H9 (cell line): ENCODE data around the gene MBP. TPM values are rescaled to one million over a fixed set of nuclear protein-coding genes. Genes with fewer than 3 reads are reported as not detected.

ENCODE experiments used
- DNase-seq: peaks from one replicate; pipeline ENCODE4 v3.0.0-alpha.2; 2017
- H2AFZ ChIP-seq: one replicate; pipeline ENCODE4 v1.6.1; 2013; ENCODE audit warnings: mild to moderate bottlenecking, low read length, control low read depth, moderate library complexity
- H2AK5ac ChIP-seq: 2 replicates; pipeline ENCODE4 v1.6.1; 2013; ENCODE audit warnings: low read length, control low read depth, mixed read lengths; ENCODE audit not compliant: insufficient read length
- H2BK120ac ChIP-seq: one replicate; pipeline ENCODE4 v1.6.1; 2013; ENCODE audit warnings: low read depth, mild to moderate bottlenecking, low read length, control low read depth, inconsistent platforms; ENCODE audit not compliant: poor library complexity, severe bottlenecking
- H2BK12ac ChIP-seq: 2 replicates; pipeline ENCODE4 v1.6.1; 2013; ENCODE audit warnings: low read length, control low read depth, mixed read lengths, low read depth; ENCODE audit not compliant: insufficient read length
- H2BK15ac ChIP-seq: 2 replicates; pipeline ENCODE4 v1.6.1; 2013; ENCODE audit warnings: low read depth, low read length, control low read depth
- H2BK20ac ChIP-seq: one replicate; pipeline ENCODE4 v1.6.1; 2013; ENCODE audit warnings: low read depth, mild to moderate bottlenecking, low read length, control low read depth, inconsistent platforms; ENCODE audit not compliant: poor library complexity, severe bottlenecking
- H2BK5ac ChIP-seq: 2 replicates; pipeline ENCODE4 v1.6.1; 2013; ENCODE audit warnings: low read length, control low read depth, mixed read lengths; ENCODE audit not compliant: insufficient read length
- H3K14ac ChIP-seq: 2 replicates; pipeline ENCODE4 v1.6.1; 2013; ENCODE audit warnings: low read length, control low read depth; ENCODE audit not compliant: insufficient read depth
- H3K18ac ChIP-seq: 2 replicates; pipeline ENCODE4 v1.6.1; 2013; ENCODE audit warnings: low read depth, mild to moderate bottlenecking, mixed read lengths, low read length, control low read depth; ENCODE audit not compliant: insufficient read length
- H3K23ac ChIP-seq: 2 replicates; pipeline ENCODE4 v1.6.1; 2013; ENCODE audit warnings: low read length, control low read depth, mixed read lengths, low read depth; ENCODE audit not compliant: insufficient read length
- H3K23me2 ChIP-seq: 2 replicates; pipeline ENCODE4 v1.6.1; 2013; ENCODE audit warnings: low read depth, mild to moderate bottlenecking, mixed read lengths, low read length, control low read depth; ENCODE audit not compliant: insufficient read length, poor library complexity, severe bottlenecking
- H3K27ac ChIP-seq: 2 replicates; pipeline ENCODE4 v1.5.1; 2013; ENCODE audit warnings: low read length, control low read depth, mixed read lengths, low read depth; ENCODE audit not compliant: insufficient read length
- H3K27me3 ChIP-seq: 2 replicates; pipeline ENCODE4 v1.6.1; 2013; ENCODE audit warnings: low read length, control low read depth, inconsistent platforms; ENCODE audit not compliant: insufficient read depth
- H3K4ac ChIP-seq: 2 replicates; pipeline ENCODE4 v1.6.1; 2013; ENCODE audit warnings: low read depth, mild to moderate bottlenecking, control low read depth, inconsistent platforms, low read length, moderate library complexity
- H3K4me1 ChIP-seq: 2 replicates; pipeline ENCODE4 v1.6.1; 2013; ENCODE audit warnings: low read length, control low read depth, inconsistent platforms; ENCODE audit not compliant: insufficient read depth
- H3K4me2 ChIP-seq: 2 replicates; pipeline ENCODE4 v1.6.1; 2013; ENCODE audit warnings: low read length, control low read depth, mixed read lengths; ENCODE audit not compliant: insufficient read length, insufficient read depth
- H3K56ac ChIP-seq: 2 replicates; pipeline ENCODE4 v1.6.1; 2013; ENCODE audit warnings: low read depth, mild to moderate bottlenecking, mixed read lengths, low read length, control low read depth; ENCODE audit not compliant: insufficient read length
- H3K79me1 ChIP-seq: 2 replicates; pipeline ENCODE4 v1.6.1; 2013; ENCODE audit warnings: low read depth, mild to moderate bottlenecking, moderate library complexity, low read length, control low read depth, inconsistent platforms; ENCODE audit not compliant: insufficient read depth, poor library complexity, severe bottlenecking
- H3K79me2 ChIP-seq: 2 replicates; pipeline ENCODE4 v1.6.1; 2013; ENCODE audit warnings: low read length, control low read depth, inconsistent platforms; ENCODE audit not compliant: insufficient read depth
- H3K9ac ChIP-seq: 2 replicates; pipeline ENCODE4 v1.6.1; 2013; ENCODE audit warnings: low read length, control low read depth, mixed read lengths; ENCODE audit not compliant: insufficient read length; ENCODE audit errors: extremely low read depth
- H3K9me3 ChIP-seq: one replicate; pipeline ENCODE4 v1.6.1; 2013; ENCODE audit warnings: low read depth, low read length, inconsistent platforms; ENCODE audit not compliant: control insufficient read depth
- H3T11ph ChIP-seq: one replicate; pipeline ENCODE4 v1.6.1; 2013; ENCODE audit warnings: mild to moderate bottlenecking, low read length, control low read depth, inconsistent platforms
- H4K20me1 ChIP-seq: one replicate; pipeline ENCODE4 v1.6.1; 2013; ENCODE audit not compliant: control insufficient read depth, insufficient read length, insufficient read depth
- H4K5ac ChIP-seq: 2 replicates; pipeline ENCODE4 v1.6.1; 2013; ENCODE audit warnings: low read depth, mild to moderate bottlenecking, mixed read lengths, low read length, control low read depth; ENCODE audit not compliant: insufficient read length
- H4K8ac ChIP-seq: replicated peaks from 2 replicates; pipeline ENCODE4 v1.6.1; 2013; ENCODE audit warnings: low read length, control low read depth, mixed read lengths, low read depth; ENCODE audit not compliant: insufficient read length
- H4K91ac ChIP-seq: 2 replicates; pipeline ENCODE4 v1.6.1; 2013; ENCODE audit warnings: low read depth, mild to moderate bottlenecking, moderate library complexity, mixed read lengths, low read length, control low read depth; ENCODE audit not compliant: insufficient read length
- H3K27ac Mint-ChIP-seq, 3 experiments: 2 replicates in 2 of 3; 3 replicates in 1 of 3; pipeline ENCODE4 v1.8.0; 2020 to 2021; ENCODE audit warnings: mixed read lengths in 3 of 3, mild to moderate bottlenecking in 1 of 3, moderate library complexity in 1 of 3
- H3K27me3 Mint-ChIP-seq: 2 replicates; pipeline ENCODE4 v1.8.0; 2021; ENCODE audit warnings: low read depth, mild to moderate bottlenecking, moderate library complexity, mixed read lengths
- H3K36me3 Mint-ChIP-seq, 3 experiments: 2 replicates in 2 of 3; 3 replicates in 1 of 3; pipeline ENCODE4 v1.8.0; 2020 to 2021; ENCODE audit warnings: low read depth in 3 of 3, mixed read lengths in 3 of 3; ENCODE audit not compliant: insufficient read depth in 1 of 3
- H3K4me1 Mint-ChIP-seq, 2 experiments: 2 replicates each; pipeline ENCODE4 v1.8.0; 2020; ENCODE audit warnings: mixed read lengths in 2 of 2
- H3K4me3 Mint-ChIP-seq, 2 experiments: 2 replicates in 1 of 2; 3 replicates in 1 of 2; pipeline ENCODE4 v1.8.0; 2020 to 2021; ENCODE audit warnings: mild to moderate bottlenecking in 2 of 2, mixed read lengths in 2 of 2, moderate library complexity in 1 of 2
- H3K9me3 Mint-ChIP-seq, 2 experiments: 2 replicates in 1 of 2; 3 replicates in 1 of 2; pipeline ENCODE4 v1.8.0; 2020; ENCODE audit warnings: mild to moderate bottlenecking in 2 of 2, mixed read lengths in 2 of 2, moderate library complexity in 1 of 2
- WGBS: extraction: QIAGEN DNeasy Blood & Tissue Kit; methylation state at CpG from one replicate; pipeline ENCODE4 v1.1.7; 2013; ENCODE audit warnings: missing lambda C conversion rate, low lambda C conversion rate, mixed read lengths; ENCODE audit not compliant: insufficient read length; ENCODE audit errors: extremely low coverage; 5-methylcytosine and 5-hydroxymethylcytosine counted together
- total RNA-seq: library from RNA; stranded (reverse); gene quantifications from 2 replicates; pipeline ENCODE4 v1.2.1, GENCODE V29; 2021
- TF ChIP-seq, protein P1 (sequence below): fragments of 200-600 bp; sonication (generic); conservative IDR thresholded peaks from 3 replicates; pipeline ENCODE4 v1.8.0; 2021; ENCODE audit warnings: antibody characterized with exemption, mild to moderate bottlenecking

The MBP gene
- total RNA-seq, 1 experiment from 2014 or later = 8.6 TPM

- H3K27me3 ChIP-seq = no peaks in the 10 kb centered on the region
- WGBS = no CpG with 5 or more reads among the region's 5 CpGs
- H4K8ac ChIP-seq = no peak overlapping the region
- no peak overlapping the region for H3T11ph ChIP-seq
- no peak overlapping the region for H3K9ac ChIP-seq
- H3K36me3 Mint-ChIP-seq = peaks cover 0 to 4% (median 0%) of the 10 kb centered on the region in 3 experiments; a peak in 3 of 7 replicates
- H2AK5ac ChIP-seq = no peak overlapping the region
- no peak for DNase-seq
- H3K27ac ChIP-seq = no peak overlapping the region
- H2BK15ac ChIP-seq = no peak overlapping the region
- TF ChIP-seq, protein P1, sequence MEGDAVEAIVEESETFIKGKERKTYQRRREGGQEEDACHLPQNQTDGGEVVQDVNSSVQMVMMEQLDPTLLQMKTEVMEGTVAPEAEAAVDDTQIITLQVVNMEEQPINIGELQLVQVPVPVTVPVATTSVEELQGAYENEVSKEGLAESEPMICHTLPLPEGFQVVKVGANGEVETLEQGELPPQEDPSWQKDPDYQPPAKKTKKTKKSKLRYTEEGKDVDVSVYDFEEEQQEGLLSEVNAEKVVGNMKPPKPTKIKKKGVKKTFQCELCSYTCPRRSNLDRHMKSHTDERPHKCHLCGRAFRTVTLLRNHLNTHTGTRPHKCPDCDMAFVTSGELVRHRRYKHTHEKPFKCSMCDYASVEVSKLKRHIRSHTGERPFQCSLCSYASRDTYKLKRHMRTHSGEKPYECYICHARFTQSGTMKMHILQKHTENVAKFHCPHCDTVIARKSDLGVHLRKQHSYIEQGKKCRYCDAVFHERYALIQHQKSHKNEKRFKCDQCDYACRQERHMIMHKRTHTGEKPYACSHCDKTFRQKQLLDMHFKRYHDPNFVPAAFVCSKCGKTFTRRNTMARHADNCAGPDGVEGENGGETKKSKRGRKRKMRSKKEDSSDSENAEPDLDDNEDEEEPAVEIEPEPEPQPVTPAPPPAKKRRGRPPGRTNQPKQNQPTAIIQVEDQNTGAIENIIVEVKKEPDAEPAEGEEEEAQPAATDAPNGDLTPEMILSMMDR = no peak
- no peak overlapping the region for H3K27ac Mint-ChIP-seq
- H3K4me1 Mint-ChIP-seq = peaks cover 31 to 38% of the 10 kb centered on the region in 2 experiments
- H3K14ac ChIP-seq = no peak overlapping the region
- peaks cover 6% of the 10 kb centered on the region for H3K4me1 ChIP-seq
- H3K56ac ChIP-seq = no peak overlapping the region
- H3K9me3 ChIP-seq = no peaks in the 10 kb centered on the region
- H4K20me1 ChIP-seq = no peaks in the 10 kb centered on the region
- no peaks in the 10 kb centered on the region for H3K23me2 ChIP-seq
- H3K18ac ChIP-seq = no peak overlapping the region
- H3K9me3 Mint-ChIP-seq = no peaks in the 10 kb centered on the region
- no peaks in the 10 kb centered on the region for H3K79me2 ChIP-seq
- H2BK20ac ChIP-seq = no peak overlapping the region
- H4K91ac ChIP-seq = no peak overlapping the region
- no peak overlapping the region for H3K23ac ChIP-seq
- no peak overlapping the region for H2BK12ac ChIP-seq
- H3K4ac ChIP-seq = no peak overlapping the region
- no peak overlapping the region for H2AFZ ChIP-seq
- no peak overlapping the region for H3K4me3 Mint-ChIP-seq
- H3K4me2 ChIP-seq = no peak overlapping the region
- H2BK5ac ChIP-seq = no peak overlapping the region
- no peaks in the 10 kb centered on the region for H3K27me3 Mint-ChIP-seq
- H2BK120ac ChIP-seq = no peak overlapping the region
- no peaks in the 10 kb centered on the region for H3K79me1 ChIP-seq
- no peak overlapping the region for H4K5ac ChIP-seq
These were observed 22.9 kb downstream of the MBP start for GRCh38 chr18:77109648-77110019.
